ENCODE measurements around the gene CEMP1. TPM values are rescaled to one million over a fixed set of nuclear protein-coding genes. Genes with fewer than 3 reads are reported as not detected.
"Not testable (repeated sequence)": the region's sequence is repeated elsewhere in the genome, so short reads cannot be mapped to it uniquely, and the experiment has no call there.

CEMP1 gene
- total RNA-seq, 1 donor from 2014 or later = not detected

DNA sequence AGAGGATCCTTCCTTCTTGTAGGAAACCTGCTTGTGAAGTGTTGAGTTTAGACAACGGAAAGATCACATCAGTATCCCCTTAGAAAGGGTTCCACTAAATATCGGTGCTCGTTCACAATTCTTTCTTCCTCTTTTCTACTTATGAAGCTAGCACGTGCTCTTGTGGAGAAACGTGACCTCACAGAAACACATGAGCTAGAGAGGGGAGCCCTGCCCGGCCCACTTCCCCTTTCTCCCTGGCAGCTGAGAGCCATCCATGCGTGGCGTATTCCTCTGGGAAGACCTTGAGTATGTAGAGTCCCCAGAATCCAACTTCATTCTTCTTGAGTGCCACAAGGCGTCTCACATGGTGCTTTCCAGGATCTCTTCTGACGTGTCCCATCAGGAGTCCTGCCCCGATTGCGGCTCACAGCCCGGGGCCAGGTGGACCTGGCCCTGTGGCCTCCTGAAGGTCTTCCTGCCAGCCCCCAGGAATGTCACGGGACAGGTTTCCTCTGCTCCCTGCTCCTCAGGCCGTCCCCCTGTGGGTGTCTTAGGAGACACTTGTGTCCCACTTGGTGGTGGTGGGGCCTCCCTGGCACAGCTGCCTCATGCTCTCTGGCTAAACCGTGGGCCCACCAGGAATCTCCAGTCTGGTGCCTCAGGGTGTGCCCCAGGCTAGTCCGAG, 29.1 kb upstream of the CEMP1 start:
- DNase-seq (ENCODE audit: low spot score); H3K36me3 Mint-ChIP-seq (ENCODE audit: low read depth, unreplicated experiment); H3K27ac Mint-ChIP-seq (ENCODE audit: unreplicated experiment); H3K4me1 Mint-ChIP-seq (ENCODE audit: unreplicated experiment); H3K27me3 Mint-ChIP-seq (ENCODE audit: unreplicated experiment); H3K4me3 Mint-ChIP-seq (ENCODE audit: unreplicated experiment); H3K9me3 Mint-ChIP-seq (ENCODE audit: unreplicated experiment): not testable (repeated sequence)

DNA sequence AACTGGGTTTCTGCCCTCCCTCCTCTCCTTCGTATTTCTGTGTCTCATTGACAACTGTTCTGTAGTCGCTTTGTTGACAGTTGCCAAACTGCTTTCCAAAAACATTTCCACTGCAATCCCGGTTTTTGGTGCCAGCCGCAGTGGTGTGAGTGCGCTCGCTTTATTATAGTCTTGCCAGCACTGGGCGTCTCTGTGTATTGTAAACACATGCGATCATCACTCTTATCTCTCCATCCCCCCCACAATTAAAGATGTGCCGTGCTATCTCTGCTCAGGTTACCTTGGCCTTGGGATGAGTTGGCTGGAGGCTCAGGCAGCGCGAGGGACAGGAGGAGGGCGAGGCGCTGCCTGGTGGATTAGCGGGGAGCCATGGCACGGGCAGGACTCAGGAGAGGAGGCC, 25.9 kb upstream of the CEMP1 start:
- not testable (repeated sequence) for H3K4me1 Mint-ChIP-seq (ENCODE audit: unreplicated experiment); DNase-seq (ENCODE audit: low spot score); H3K36me3 Mint-ChIP-seq (ENCODE audit: low read depth, unreplicated experiment); H3K4me3 Mint-ChIP-seq (ENCODE audit: unreplicated experiment); H3K27ac Mint-ChIP-seq (ENCODE audit: unreplicated experiment); H3K9me3 Mint-ChIP-seq (ENCODE audit: unreplicated experiment); H3K27me3 Mint-ChIP-seq (ENCODE audit: unreplicated experiment)

DNA sequence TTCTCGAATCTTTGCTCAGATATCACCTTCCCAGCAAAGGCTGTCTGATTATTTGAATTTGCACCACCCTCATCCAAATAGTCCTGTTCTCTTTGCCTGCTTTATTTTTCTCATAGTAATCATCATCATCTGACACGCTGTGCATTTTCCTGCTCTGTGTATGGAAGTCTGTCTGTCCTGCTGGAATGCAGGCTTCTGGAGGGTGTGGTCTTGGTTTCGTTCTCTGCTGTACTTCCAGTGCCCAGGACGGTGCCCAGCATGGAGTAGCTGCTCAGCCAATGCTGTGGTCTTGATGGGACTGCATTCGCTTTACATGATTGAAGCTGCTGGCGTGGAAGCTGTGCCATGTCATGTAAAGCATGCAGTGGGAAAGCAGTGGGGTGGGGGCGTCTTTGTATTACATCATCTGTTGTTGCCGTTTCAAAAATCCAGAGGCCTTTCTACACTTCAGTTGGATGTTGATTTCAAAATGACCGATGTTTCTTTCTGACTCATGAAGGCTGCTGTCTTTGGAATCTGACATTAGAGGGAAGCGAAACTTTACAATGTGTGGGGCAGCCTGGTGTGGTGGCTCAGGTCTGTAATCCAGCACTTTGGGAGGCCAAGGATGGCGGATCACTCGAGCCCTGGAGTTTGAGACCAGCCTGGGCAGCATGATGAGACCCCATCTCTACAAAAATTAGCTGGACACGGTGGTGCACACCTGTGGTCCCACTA, 23.7 kb upstream of the CEMP1 start:
- not testable (repeated sequence) for H3K27me3 Mint-ChIP-seq (ENCODE audit: unreplicated experiment); H3K4me3 Mint-ChIP-seq (ENCODE audit: unreplicated experiment); H3K27ac Mint-ChIP-seq (ENCODE audit: unreplicated experiment); H3K9me3 Mint-ChIP-seq (ENCODE audit: unreplicated experiment); H3K4me1 Mint-ChIP-seq (ENCODE audit: unreplicated experiment); DNase-seq (ENCODE audit: low spot score); H3K36me3 Mint-ChIP-seq (ENCODE audit: low read depth, unreplicated experiment)

DNA sequence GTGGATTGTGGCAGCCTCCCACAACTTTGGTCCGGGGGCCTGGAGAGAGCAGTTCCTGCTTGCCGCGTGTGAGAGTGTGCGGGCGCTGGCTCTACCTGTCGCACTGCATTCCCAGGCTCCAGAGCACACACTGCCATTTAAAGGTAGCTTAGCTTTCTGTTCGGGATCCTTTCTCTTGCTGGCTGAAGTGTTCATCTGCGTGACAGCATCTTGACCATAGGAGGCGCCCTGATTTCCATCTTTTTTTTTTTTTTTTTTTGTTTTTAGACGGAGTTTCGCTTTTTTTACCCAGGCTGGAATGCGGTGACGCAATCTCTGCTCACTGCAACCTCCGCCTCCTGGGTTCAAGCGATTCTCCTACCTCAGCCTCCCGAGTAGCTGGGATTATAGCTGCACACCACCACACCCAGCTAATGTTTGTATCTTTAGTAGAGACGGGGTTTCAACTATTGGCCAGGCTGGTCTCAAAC, 20.2 kb upstream of the CEMP1 start:
- H3K4me1 Mint-ChIP-seq (ENCODE audit: unreplicated experiment); H3K4me3 Mint-ChIP-seq (ENCODE audit: unreplicated experiment); H3K27ac Mint-ChIP-seq (ENCODE audit: unreplicated experiment); H3K27me3 Mint-ChIP-seq (ENCODE audit: unreplicated experiment); H3K36me3 Mint-ChIP-seq (ENCODE audit: low read depth, unreplicated experiment); H3K9me3 Mint-ChIP-seq (ENCODE audit: unreplicated experiment); DNase-seq (ENCODE audit: low spot score): not testable (repeated sequence)

DNA sequence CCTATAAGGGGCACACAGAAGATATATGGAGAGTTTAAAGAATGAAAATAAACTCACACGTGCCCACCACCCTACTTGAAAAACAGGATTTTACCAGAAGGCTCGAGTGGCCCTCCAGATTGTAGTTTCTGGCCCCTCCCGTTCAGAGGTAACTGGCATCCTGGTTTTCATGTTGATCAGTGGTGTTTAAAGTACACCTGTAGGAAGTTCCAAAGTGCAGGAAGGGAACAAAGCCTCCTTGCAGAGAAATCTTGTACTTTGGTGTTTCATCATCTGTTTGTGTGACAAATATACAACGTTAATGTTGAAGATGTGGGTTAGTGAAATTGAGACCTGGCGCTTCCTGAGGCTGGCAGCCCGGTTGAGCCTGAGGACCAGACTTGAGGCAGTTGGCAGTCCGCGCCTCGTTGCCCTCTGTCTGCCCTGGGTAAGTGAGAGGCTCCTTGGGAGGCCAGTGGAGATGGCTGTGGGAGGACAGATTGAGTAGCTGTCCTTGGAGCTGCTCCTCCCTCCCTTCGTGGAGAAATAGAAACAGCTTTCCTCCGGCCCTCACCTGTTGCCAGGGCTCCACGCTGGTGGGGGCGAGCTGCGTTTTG, 19.2 kb upstream of the CEMP1 start:
- H3K4me1 Mint-ChIP-seq (ENCODE audit: unreplicated experiment); H3K27me3 Mint-ChIP-seq (ENCODE audit: unreplicated experiment); H3K4me3 Mint-ChIP-seq (ENCODE audit: unreplicated experiment); DNase-seq (ENCODE audit: low spot score); H3K36me3 Mint-ChIP-seq (ENCODE audit: low read depth, unreplicated experiment); H3K9me3 Mint-ChIP-seq (ENCODE audit: unreplicated experiment); H3K27ac Mint-ChIP-seq (ENCODE audit: unreplicated experiment): not testable (repeated sequence)

DNA sequence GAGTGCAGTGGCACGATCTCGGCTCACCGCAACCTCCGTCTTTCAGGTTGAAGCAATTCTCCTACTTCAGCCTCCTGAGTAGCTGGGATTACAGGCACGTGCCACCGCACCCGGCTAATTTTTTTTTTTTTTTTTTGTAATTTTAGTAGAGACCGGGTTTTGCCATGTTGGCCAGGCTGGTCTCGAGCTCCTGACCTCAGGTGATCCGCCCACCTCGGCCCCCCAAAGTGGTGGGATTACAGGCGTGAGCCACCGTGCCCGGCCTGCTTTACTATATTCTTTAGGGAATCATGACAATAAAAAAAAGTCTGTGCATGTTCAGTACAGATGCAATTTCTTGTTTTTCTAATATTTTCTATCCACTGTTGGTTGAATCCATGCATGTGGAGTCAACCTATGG, 12.6 kb upstream of the CEMP1 start:
- not testable (repeated sequence) for H3K4me3 Mint-ChIP-seq (ENCODE audit: unreplicated experiment); H3K27ac Mint-ChIP-seq (ENCODE audit: unreplicated experiment)

DNA sequence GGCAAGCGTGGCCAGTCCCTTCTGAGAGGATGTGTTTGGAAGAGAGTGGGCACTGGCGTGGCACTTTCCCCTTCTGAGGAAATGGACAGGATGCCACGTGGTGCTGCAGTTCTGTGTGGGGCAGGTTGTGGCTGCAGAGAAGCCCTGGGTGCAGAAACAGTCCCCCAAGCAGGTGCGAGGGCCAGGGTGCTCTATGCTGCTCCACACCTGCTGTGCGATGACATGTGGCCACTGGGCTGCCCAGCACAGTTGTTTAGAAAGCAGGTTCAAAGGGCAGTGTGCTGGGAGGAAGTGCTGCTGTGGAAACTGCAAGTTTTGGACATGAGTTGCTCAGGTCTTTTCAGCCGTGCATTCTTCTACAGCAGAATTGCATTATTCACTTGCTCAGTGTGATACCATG, 10.2 kb upstream of the CEMP1 start:
- not testable (repeated sequence) for H3K36me3 Mint-ChIP-seq (ENCODE audit: low read depth, unreplicated experiment); H3K9me3 Mint-ChIP-seq (ENCODE audit: unreplicated experiment); DNase-seq (ENCODE audit: low spot score); H3K27me3 Mint-ChIP-seq (ENCODE audit: unreplicated experiment); H3K27ac Mint-ChIP-seq (ENCODE audit: unreplicated experiment); H3K4me3 Mint-ChIP-seq (ENCODE audit: unreplicated experiment)
- peaks cover 14% of the 10 kb centered on the region for H3K4me1 Mint-ChIP-seq (ENCODE audit: unreplicated experiment)

More for the DNA sequence above, 12.6 kb upstream of the CEMP1 start:
- not testable (repeated sequence) for DNase-seq (ENCODE audit: low spot score); H3K27me3 Mint-ChIP-seq (ENCODE audit: unreplicated experiment); H3K9me3 Mint-ChIP-seq (ENCODE audit: unreplicated experiment); H3K36me3 Mint-ChIP-seq (ENCODE audit: low read depth, unreplicated experiment)
- H3K4me1 Mint-ChIP-seq (ENCODE audit: unreplicated experiment) = peaks cover 12% of the 10 kb centered on the region

DNA sequence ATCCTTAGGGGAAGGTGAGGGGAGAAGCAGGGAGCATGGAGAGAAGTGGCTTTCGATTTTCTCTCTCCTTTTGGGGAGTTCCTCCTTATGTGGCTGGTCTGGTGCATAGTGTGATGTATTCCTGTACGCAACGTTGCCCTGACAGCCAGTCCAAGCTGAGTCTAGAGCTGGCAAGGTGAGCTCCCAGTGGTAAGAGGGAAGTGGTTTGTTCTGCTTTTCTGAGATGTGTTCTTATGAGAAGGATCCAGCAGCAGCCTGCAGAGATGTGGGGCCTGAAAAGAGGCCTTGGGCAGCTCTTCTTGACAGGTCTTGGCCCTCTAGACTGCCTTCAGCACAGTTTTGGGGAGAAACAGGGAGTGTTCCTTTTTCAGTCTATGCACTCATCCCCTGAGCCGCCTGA, 9.7 kb upstream of the CEMP1 start:
- peaks cover 10% of the 10 kb centered on the region for H3K27me3 Mint-ChIP-seq (ENCODE audit: unreplicated experiment)
- DNase-seq (ENCODE audit: low spot score); H3K9me3 Mint-ChIP-seq (ENCODE audit: unreplicated experiment); H3K36me3 Mint-ChIP-seq (ENCODE audit: low read depth, unreplicated experiment); H3K4me3 Mint-ChIP-seq (ENCODE audit: unreplicated experiment); H3K27ac Mint-ChIP-seq (ENCODE audit: unreplicated experiment): not testable (repeated sequence)
- H3K4me1 Mint-ChIP-seq (ENCODE audit: unreplicated experiment) = peaks cover 14% of the 10 kb centered on the region

Data from endothelial cell (in vitro differentiated cells).